Measurements from ENCODE around the gene RBPJL. TPM values are rescaled to one million over a fixed set of nuclear protein-coding genes. Genes with fewer than 3 reads are reported as not detected.

RBPJL gene
- total RNA-seq, 2 experiments from 2014 or later: not detected

DNA sequence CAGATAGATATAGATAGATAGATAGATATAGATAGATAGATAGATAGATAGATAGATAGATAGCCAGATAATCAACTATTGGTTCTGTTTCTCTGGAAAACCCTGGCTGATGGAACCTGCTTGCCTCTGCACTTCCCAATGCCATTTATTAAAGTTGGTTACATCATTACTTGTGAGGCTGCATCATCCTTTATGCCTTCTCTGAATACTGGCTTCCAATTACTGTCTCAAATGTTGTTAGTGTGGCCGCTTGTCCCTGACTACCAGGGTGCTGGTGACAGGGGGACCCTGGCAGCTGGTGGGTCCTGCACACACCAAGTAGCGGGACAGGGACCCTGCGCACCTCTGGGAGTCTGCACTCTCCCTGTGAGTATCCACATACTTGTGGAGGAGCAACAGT, 48.4 kb upstream of the RBPJL start:
- CTCF ChIA-PET (ENCODE audit: unreplicated experiment): no interaction called here
- Histone ChIP-seq H3K27ac (ENCODE audit: low read depth, low read length, poor library complexity, severe bottlenecking) (no peak overlapping the region), H3K4me3 (ENCODE audit: low read depth, low read length, poor library complexity, severe bottlenecking) (no peak overlapping the region), H3K4me2 (ENCODE audit: low read length) (no peak overlapping the region), H4K20me1 (ENCODE audit: insufficient read depth, low read length) (no peaks in the 10 kb centered on the region), H3K9me3 (ENCODE audit: low read length) (no peaks in the 10 kb centered on the region), H3K36me3 (ENCODE audit: insufficient read depth, low read length) (no peaks in the 10 kb centered on the region), H3K9me2 (ENCODE audit: insufficient read depth, low read length) (no peaks in the 10 kb centered on the region), H3K79me2 (ENCODE audit: insufficient read depth, low read depth, low read length) (no peaks in the 10 kb centered on the region), H3K4me1 (ENCODE audit: insufficient read depth, low read length, poor library complexity, severe bottlenecking) (no peaks in the 10 kb centered on the region), H2AFZ (ENCODE audit: low read length) (no peak overlapping the region)
- DNase-seq (ENCODE audit: low spot score): no peak
- no TSS peak for BruUV-seq (replicated peaks)
- TF ChIP-seq, protein P1, sequence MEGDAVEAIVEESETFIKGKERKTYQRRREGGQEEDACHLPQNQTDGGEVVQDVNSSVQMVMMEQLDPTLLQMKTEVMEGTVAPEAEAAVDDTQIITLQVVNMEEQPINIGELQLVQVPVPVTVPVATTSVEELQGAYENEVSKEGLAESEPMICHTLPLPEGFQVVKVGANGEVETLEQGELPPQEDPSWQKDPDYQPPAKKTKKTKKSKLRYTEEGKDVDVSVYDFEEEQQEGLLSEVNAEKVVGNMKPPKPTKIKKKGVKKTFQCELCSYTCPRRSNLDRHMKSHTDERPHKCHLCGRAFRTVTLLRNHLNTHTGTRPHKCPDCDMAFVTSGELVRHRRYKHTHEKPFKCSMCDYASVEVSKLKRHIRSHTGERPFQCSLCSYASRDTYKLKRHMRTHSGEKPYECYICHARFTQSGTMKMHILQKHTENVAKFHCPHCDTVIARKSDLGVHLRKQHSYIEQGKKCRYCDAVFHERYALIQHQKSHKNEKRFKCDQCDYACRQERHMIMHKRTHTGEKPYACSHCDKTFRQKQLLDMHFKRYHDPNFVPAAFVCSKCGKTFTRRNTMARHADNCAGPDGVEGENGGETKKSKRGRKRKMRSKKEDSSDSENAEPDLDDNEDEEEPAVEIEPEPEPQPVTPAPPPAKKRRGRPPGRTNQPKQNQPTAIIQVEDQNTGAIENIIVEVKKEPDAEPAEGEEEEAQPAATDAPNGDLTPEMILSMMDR (conservative IDR thresholded peaks at IDR 0.05; ENCODE audit: low read length): no peak
- no peak for TF ChIP-seq EZH2phosphoT487 (IDR thresholded peaks at IDR 0.05; ENCODE audit: borderline replicate concordance, low read depth, low read length)
- POLR2A ChIA-PET: no interaction called here
- intact Hi-C loops (cut with micrococcal nuclease; ENCODE audit: unreplicated experiment): no loop called here

DNA sequence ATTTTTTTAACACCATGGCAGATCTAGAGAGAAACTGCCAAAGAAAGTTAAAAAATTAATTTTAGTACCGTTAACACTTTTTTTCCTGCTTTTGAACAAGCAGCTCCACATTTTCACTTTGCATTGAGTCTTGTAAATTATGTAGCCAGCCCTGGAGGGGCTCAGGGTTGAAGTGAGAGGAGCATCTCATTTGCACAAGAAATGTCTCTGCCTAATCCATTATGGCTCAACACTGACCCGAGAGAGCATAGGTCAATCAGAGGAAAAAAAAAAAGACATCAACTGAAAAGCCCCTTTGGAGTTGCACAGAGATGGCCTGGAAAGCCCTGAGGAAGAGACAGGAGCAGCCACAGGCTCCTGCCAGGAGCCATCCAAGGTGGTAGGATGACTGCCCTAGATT, 48.0 kb upstream of the RBPJL start:
- H4K20me1 ChIP-seq (ENCODE audit: insufficient read depth, low read length): no peaks in the 10 kb centered on the region
- no peaks in the 10 kb centered on the region for H3K9me3 ChIP-seq (ENCODE audit: low read length)
- no peak overlapping the region for H3K4me3 ChIP-seq (ENCODE audit: low read depth, low read length, poor library complexity, severe bottlenecking)
- no TSS peak for BruUV-seq (replicated peaks)
- ChIA-PET CTCF (ENCODE audit: unreplicated experiment) (no interaction called here), POLR2A (no interaction called here)
- H3K27ac ChIP-seq (ENCODE audit: low read depth, low read length, poor library complexity, severe bottlenecking): no peak overlapping the region
- TF ChIP-seq, protein P1 (conservative IDR thresholded peaks at IDR 0.05; ENCODE audit: low read length): no peak
- TF ChIP-seq EZH2phosphoT487 (IDR thresholded peaks at IDR 0.05; ENCODE audit: borderline replicate concordance, low read depth, low read length): no peak
- no peaks in the 10 kb centered on the region for H3K36me3 ChIP-seq (ENCODE audit: insufficient read depth, low read length)
- DNase-seq (ENCODE audit: low spot score): no peak
- no peak overlapping the region for H2AFZ ChIP-seq (ENCODE audit: low read length)
- H3K4me1 ChIP-seq (ENCODE audit: insufficient read depth, low read length, poor library complexity, severe bottlenecking): no peaks in the 10 kb centered on the region
- intact Hi-C loops (cut with micrococcal nuclease; ENCODE audit: unreplicated experiment): no loop called here
- H3K79me2 ChIP-seq (ENCODE audit: insufficient read depth, low read depth, low read length): no peaks in the 10 kb centered on the region
- no peaks in the 10 kb centered on the region for H3K9me2 ChIP-seq (ENCODE audit: insufficient read depth, low read length)
- H3K4me2 ChIP-seq (ENCODE audit: low read length): no peak overlapping the region

DNA sequence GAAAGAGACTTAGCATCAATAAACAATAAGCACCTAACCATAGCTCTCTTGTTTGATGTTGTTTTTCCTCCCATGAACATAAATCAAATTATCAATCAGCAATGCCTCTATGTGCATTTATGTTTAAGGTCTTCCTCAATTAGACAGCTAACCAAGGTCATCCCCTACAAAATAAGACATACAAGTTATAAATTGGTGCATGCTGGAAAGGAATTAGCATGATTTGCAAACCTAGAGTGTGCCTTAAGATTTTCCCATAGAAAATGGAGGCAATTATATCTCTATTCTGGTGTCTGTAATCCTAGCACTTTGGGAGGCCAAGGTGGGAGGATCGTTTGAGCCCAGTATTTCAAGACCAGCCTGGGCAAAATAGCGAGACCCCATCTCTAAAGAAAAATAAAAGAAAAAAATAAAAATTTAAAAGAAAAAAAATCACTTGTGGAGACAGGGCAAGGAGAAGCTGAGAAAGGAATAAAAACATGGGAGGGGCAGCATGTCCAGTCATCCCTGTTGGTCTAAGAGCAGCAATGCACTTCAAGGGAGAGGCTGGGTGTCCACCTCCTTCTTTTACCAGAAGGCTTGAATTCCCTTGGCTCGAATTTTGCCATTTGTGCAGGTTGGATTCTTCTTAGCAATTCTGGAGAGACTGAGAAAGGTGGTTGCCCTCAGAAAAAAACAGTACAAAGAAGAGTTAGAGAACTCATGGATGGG, 42.9 kb upstream of the RBPJL start:
- CTCF ChIA-PET (ENCODE audit: unreplicated experiment): no interaction called here
- no peaks in the 10 kb centered on the region for H4K20me1 ChIP-seq (ENCODE audit: insufficient read depth, low read length)
- H3K4me2 ChIP-seq (ENCODE audit: low read length): no peak overlapping the region
- TF ChIP-seq, protein P1 (conservative IDR thresholded peaks at IDR 0.05; ENCODE audit: low read length): no peak
- no peak for TF ChIP-seq EZH2phosphoT487 (IDR thresholded peaks at IDR 0.05; ENCODE audit: borderline replicate concordance, low read depth, low read length)
- H3K36me3 ChIP-seq (ENCODE audit: insufficient read depth, low read length): no peaks in the 10 kb centered on the region
- H3K4me3 ChIP-seq (ENCODE audit: low read depth, low read length, poor library complexity, severe bottlenecking): no peak overlapping the region
- no peak for DNase-seq (ENCODE audit: low spot score)
- intact Hi-C loops (cut with micrococcal nuclease; ENCODE audit: unreplicated experiment): no loop called here
- no peaks in the 10 kb centered on the region for H3K79me2 ChIP-seq (ENCODE audit: insufficient read depth, low read depth, low read length)
- H3K27ac ChIP-seq (ENCODE audit: low read depth, low read length, poor library complexity, severe bottlenecking): no peak overlapping the region
- no peaks in the 10 kb centered on the region for H3K9me3 ChIP-seq (ENCODE audit: low read length)
- BruUV-seq (replicated peaks): no TSS peak
- H3K9me2 ChIP-seq (ENCODE audit: insufficient read depth, low read length): no peaks in the 10 kb centered on the region
- H3K4me1 ChIP-seq (ENCODE audit: insufficient read depth, low read length, poor library complexity, severe bottlenecking): no peaks in the 10 kb centered on the region
- H2AFZ ChIP-seq (ENCODE audit: low read length): no peak overlapping the region
- POLR2A ChIA-PET: no interaction called here

Measured in OCI-LY7 (cell line).